GM18498 (cell line): ENCODE measurements around the gene PTH1R.

ENCODE experiments used
- ATAC-seq: cut with Tn5 transposase; IDR thresholded peaks from one replicate; pipeline ENCODE4 v1.9.1; 2021; ENCODE audit warnings: mild to moderate bottlenecking, moderate library complexity; ENCODE audit not compliant: unreplicated experiment

Gene PTH1R

GRCh38 chr3:46863261-46863782 is 14.2 kb upstream of the PTH1R start, which contains the start of gene MYL3:
Gene MYL3 (minus strand): TSS chr3:46863444. CDS start chr3:46863390, 54 bp downstream.
- no peak for ATAC-seq

DNA sequence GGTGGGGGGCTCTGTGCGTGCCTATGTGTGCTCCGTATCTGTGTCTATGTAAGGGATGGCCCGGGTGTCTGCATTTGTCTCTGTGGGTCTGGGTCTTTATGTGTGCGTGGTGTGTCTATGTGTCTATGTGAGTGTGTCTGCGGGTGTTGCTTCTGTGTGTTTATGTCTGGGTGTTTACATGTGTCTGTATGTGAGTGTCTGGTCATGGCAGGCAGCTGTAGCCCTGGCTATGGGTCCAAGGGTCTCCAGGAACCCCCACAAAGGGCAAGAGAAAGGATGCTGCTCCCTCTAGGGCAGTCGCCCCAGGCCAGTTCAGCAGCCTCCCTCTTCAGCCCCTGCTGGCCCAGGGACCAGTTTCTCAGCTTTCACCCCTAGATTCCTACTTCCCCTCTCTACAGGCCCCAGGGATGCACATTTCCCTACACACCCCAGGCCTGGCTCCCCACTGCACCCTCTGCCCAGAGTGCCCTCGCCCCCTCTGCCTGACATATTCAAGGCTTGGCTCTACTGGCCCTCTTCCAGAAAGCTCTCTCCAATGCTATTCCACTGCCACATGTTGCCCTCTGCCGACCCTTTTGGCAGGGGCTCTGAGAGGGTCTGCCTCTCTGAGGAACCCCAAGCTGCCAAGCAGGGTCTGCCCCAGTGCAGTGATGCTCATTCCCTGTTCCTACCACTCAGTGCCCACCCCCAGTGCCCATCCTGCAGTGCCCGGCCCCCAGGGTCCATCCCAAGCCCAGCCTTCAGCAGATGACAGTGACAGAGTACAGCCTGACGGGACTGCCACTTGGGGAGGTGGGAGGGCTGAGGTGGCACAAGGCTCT is 13.2 kb upstream of the PTH1R start:
- ATAC-seq: no peak

DNA sequence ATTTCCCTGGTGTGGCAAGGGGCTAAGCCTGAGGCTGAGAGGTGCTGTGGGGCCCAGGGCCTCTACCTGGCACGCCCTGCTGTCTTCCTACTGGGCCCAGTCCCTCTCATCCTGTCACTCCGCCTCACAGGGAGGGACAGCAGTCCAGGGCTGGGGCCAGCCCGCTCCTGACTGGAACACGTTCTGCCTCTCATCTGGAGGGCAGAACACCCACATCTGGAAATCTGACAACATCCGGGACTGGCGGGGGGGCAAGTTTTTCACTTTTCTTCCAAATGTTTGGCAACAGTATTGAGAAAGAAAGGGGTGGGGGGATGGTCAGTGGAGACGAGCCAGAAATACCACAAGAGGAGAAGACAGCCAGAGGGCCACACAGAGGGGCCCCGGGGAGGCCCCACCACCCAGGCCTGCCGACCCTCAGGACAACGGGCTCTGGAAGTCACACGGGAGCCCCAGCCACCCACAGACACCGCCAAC is 12.5 kb upstream of the PTH1R start:
- ATAC-seq: no peak

DNA sequence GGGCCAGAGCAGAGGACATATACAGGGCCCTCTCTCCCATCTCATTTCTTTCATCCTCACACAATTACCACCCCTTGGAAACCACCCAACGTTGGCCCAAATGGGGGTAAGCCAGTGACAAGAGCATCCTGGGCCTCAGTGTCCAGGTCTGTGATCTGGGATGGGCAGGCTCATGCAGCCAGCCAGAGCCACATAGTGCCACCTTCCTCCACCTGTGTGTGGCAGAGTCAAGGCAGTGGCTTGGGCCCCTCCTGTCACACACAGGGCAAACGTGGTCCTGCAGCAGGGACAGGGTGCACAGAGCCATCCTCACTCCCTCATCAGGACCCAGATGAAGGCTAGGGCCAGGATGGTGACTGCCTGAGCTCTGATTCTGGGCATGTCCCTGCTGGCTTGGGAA is 12.0 kb upstream of the PTH1R start:
- ATAC-seq: no peak

DNA sequence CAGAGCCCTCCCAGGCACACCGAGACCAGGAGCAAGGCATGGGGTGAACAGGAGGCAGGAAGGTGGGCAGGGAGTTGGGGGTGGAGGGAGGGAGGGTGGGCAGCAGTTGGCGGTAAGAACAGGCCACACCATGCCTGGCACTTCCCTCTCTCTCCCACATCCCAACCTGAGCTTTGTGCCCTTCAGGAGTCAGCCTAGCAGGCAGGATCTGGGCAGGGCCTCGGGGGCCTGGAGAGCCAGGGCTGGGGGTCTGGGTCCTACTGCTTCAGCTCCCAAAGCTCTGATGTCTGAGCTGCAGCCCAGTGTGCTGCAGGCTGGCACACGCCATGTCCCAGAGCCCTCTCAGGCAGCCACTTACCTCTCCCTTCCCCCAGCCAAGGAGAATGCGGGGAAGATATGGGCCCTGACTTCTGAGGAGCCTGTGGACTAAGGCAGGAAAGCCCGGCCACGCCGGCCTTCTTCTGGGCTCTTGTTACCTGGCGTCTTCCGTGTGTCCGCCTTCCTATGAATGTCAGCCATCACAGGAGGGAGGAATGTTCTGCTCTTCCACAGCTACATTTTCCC is 11.4 kb upstream of the PTH1R start:
- no peak for ATAC-seq

DNA sequence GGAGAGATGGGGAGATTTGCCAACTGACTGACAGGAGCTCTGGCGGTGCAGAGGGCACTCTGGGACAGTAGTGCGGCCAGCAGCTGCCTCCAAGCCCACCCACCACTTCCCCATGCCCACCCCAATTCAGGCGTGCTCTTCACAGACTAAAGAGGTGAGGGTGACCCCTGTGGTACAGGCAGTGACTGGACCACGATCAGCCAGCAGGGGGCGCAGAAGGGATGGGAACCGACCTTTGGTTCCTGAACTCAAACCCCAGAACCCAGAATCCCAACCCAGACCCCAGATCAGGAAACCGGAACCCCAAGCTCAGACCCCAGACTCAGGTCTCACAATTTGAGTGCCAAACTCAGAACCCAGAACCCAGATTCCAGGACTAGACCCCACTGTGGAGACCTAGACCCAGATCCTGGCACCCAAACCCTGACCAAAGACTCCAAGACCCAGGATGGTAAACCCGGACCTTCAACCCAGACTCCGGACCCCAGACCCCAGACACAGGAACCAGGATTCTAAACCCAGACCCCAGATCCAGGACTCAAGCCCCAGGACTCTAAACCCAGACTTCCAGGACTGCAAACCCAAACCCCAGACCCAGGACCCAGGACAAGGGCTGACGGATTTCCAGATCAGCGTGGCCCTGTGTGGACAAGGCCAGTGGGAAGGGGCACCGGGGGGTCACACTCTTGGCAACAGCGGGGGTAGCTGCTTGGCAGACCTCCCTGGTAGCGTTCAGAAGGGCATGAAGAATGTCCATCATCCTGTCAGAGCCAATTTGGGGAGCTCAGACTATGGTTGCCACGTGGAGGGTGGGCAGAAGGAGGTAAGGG is 10.6 kb upstream of the PTH1R start:
- ATAC-seq: no peak

- no peak for ATAC-seq
Measured at GRCh38 chr3:46867550-46867898, 10.0 kb upstream of the PTH1R start.

- no peak for ATAC-seq
Measured at GRCh38 chr3:46868287-46868686, 9.2 kb upstream of the PTH1R start.

- ATAC-seq: no peak
Measured at GRCh38 chr3:46868948-46869347, 8.6 kb upstream of the PTH1R start.

- no peak for ATAC-seq
Measured at GRCh38 chr3:46869440-46869839, 8.1 kb upstream of the PTH1R start.

GRCh38 chr3:46870651-46871050 is 6.9 kb upstream of the PTH1R start:
- ATAC-seq: no peak

DNA sequence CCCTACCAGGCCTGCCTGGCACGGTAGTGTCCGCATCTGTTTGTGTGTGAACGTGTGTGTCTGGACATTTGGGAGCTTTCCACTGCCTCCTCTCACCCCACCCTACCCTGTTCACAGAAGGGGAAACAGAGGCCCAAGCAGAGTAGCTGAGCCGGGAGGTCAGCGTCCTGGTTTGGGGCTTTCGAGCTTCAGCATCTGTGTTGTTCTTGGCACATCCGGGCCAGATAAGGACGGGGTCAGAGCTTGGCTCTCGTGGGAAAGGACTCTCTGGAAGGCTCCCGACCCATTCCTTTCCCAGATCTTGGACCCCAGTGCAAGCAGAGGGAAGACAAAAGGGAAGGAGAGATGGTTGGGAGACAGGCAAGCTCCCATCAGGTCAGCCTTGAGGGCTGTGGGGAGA is 6.3 kb upstream of the PTH1R start:
- ATAC-seq: no peak

DNA sequence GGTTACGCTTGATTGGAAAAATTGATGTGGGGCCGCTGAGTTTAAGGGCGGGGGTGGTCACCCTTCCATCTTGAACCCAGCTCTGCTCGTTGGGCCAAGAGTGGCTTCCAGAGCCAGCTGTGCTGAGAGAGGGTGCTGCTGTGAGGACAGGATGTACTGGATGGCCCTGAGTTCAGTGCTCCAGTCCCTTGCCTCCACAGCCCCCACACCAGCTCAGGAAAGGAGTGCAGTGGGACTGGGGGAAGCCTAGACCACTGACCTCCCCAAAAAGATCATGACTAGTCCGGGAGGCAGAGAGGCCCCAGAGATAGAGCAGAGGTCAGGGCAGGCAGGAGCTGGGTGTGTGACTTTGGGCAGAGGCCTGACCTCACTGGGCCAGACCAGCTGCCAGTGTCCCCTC is 4.0 kb upstream of the PTH1R start:
- no peak for ATAC-seq

DNA sequence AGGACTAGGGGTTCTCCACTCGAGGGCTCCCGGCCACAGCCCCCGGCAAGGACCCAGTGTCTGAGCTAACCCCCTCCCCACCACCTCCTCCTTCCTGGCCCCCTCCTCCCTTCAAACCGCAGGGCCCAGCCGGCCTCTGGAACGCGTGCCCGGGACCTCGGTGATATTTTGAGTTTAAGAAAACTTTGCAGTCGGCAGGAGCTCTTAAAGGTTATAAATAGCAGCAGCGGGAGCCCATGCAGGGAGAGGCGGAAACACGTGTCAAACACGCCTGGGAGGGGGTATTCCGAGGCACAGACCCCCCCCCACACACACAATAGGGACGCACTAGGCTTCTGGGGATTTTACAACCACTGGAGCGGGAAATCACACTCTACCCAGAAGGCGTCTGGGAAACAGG is 3.1 kb upstream of the PTH1R start:
- no peak for ATAC-seq

- no peak for ATAC-seq
Measured at GRCh38 chr3:46875560-46875959, 2.0 kb upstream of the PTH1R start.

DNA sequence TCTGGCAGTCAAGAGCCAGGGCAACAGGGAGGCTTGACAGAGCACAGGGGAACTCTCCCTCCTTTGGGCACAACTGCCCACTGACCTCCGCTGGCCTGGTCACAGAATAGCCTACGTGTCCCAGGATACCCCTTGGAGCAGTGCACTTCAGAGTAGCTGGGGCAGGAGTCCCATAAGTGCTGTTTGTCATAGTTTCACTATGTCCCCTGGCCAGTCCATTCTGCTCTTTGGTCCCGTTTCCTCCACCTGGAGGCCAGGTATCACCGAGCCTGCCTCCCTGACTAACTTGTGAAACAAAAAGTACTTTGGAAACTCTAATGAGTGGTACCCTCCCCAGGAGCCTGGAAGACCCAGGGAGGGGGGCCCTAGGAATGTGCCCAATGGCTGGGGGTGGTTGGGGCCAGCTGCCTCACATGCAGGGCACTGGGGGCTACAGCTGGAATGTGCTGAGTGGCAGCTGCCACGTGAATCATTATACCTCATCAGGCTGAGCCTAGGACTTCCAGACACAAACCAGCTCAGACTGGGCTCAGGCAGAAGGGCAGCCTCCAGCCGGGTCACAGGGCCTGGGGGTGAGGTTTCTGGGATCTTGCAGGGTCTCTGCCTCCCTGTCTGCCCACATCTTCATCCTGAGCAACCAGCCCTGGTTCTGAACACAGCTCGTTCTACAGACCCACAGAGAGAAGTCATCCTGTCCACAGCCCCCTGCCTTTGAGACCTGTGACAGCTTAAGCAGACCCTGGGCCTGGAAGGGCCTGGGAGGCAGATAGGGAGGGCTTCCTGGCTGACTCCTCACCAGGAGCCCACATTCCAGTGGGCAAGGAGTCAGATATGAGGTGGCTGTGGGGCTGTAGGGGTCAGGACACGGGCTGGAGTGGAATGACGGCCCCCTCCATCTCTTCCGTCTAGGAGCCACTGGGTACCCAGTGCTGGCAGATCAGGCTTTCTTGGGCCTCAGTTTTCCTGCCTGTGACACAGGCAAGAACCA is 914 bp upstream of the PTH1R start:
- no peak for ATAC-seq

DNA sequence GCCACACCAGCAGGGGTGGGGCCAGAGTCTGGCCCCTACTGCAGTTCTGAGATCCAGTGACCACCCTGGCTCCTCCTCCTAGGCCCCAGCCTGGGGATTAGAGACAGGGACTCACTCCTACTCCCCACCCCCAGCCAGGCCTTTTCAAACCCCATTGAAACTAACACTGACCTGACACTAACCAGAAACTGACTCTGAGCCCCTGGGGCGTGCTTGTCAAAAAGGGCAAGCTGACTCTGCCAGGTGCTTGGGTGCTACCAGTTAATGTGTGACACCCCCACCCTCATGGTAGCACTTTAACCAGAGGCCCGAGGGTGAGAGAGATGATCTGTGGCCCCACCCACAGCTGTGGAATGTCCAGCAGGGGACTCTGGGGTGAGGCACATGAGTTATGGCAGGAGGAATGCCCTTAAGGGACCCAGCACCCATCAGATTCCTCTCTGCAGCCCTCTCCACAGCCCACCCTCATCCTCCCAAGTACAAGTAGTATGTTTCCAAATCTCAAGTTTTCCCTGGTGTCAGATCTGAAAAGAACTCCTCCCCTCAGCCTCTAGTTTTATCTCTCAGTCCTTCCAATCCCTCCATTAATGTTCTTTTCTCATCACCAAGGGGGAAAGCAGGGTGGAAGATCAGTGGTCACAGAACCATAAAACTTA is 1.4 kb downstream of the PTH1R start:
- no peak for ATAC-seq

- ATAC-seq: no peak
Measured at GRCh38 chr3:46880884-46881595, 3.5 kb downstream of the PTH1R start.
